BE2C (cell line): ENCODE data around the gene SDF2L1.

Experiments
- DNase-seq: peaks from one replicate; pipeline ENCODE4 v3.0.0-alpha.2; 2020
- H3K27me3 ChIP-seq: fragments of 250-450 bp; sonication (Bioruptor Pico); 2 replicates; pipeline ENCODE4 v1.5.1; 2020; ENCODE audit warnings: mild to moderate bottlenecking
- H3K36me3 ChIP-seq: fragments of 250-450 bp; sonication (Bioruptor Pico); 2 replicates; pipeline ENCODE4 v1.5.1; 2020; ENCODE audit warnings: mild to moderate bottlenecking
- H3K4me1 ChIP-seq: fragments of 250-450 bp; sonication (Bioruptor Pico); 2 replicates; pipeline ENCODE4 v1.5.1; 2020
- H3K4me3 ChIP-seq: 2 replicates; pipeline ENCODE4 v1.5.1; 2011; ENCODE audit warnings: low read depth, low read length
- H3K9me3 ChIP-seq: fragments of 250-450 bp; sonication (Bioruptor Pico); 2 replicates; pipeline ENCODE4 v1.5.1; 2020
- TF ChIP-seq, protein P1 (sequence below): IDR thresholded peaks from 2 replicates; pipeline ENCODE4 v1.5.1; 2012; ENCODE audit warnings: mild to moderate bottlenecking, low read depth, low read length

SDF2L1 gene

DNA sequence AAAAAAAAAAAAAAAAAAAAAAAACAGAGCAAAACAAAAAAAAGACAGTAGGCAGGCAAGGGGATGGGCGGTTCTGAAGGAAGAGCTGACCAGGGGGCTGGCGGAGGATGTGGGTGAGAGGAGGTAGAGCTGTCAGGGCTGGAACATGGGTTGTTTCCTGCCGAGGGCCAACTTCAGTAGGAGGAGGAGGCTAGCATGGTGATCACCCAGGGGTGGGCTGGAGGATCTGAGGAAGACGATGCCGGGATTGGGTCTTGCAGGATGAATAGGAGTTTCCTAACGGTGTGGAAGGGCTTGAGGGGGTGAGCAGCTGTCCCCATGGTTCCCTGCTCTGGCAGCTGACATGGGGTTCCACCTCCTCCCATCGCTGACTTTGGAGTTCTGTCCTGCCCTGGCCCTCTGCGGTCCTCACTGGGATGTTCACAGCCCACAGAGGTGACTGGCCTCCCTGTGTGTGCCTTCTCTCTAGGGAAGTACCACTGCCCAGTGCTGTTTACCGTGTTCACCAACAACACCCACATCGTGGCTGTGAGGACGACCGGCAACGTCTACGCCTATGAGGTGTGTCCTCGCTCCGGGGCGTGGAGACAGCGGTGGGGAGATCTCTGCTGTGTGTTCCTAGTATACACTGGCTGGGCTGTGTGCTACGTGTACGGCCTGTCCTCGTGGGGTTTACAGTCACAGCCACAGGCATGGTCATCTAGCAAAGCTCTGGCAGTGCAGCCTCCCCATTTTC, 38.9 kb downstream of the SDF2L1 start:
- Histone ChIP-seq H3K36me3 (peaks cover 9% of the 10 kb centered on the region), H3K27me3 (no peaks in the 10 kb centered on the region)

DNA sequence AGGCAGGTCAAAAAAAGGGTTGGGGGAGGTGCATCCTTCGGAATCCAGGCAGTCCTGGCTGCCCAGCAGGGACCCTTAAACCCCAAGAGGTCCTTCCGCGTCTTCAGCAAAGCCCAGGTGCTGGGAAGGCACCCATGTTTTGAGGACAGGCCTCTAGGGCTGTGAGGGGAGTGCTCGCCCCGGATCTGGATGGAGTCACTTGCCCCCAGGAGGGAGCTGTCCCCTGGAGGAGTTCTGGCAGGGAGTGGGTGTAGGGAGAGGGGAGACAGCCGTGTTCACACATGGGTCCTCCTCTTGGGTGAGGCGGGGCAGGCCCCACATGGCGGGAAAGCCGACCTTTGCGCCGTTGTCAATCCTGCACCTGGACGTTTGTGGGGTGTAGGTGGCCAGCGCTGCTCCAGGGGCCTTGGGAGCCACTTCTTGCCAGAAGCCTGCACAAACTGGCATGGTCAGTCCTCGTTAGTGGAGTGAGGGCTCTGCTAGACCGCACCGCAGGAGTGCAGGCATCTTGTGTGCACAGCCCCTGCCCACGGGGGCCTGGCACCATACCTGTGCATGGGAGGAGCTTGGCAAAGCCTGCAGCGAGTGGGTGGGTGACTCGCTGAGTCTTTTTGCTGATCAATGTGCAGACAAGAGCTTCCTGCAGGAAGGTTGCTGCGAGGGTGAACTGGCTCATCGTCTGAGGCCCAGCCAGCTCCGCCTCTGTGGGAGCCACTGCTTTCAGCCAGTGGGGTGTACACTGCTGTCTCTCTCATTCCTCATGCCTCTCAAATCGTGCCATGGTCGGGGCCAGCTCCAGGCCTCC, 39.7 kb downstream of the SDF2L1 start:
- H3K36me3 ChIP-seq, result peaks cover 17% of the 10 kb centered on the region
- TF ChIP-seq, protein P1, sequence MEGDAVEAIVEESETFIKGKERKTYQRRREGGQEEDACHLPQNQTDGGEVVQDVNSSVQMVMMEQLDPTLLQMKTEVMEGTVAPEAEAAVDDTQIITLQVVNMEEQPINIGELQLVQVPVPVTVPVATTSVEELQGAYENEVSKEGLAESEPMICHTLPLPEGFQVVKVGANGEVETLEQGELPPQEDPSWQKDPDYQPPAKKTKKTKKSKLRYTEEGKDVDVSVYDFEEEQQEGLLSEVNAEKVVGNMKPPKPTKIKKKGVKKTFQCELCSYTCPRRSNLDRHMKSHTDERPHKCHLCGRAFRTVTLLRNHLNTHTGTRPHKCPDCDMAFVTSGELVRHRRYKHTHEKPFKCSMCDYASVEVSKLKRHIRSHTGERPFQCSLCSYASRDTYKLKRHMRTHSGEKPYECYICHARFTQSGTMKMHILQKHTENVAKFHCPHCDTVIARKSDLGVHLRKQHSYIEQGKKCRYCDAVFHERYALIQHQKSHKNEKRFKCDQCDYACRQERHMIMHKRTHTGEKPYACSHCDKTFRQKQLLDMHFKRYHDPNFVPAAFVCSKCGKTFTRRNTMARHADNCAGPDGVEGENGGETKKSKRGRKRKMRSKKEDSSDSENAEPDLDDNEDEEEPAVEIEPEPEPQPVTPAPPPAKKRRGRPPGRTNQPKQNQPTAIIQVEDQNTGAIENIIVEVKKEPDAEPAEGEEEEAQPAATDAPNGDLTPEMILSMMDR, result no peak

More for the DNA sequence above, 38.9 kb downstream of the SDF2L1 start:
- TF ChIP-seq, protein P1, result no peak
- DNase-seq, result no peak
- Histone ChIP-seq H3K4me3 (no peak overlapping the region), H3K9me3 (no peaks in the 10 kb centered on the region), H3K4me1 (no peaks in the 10 kb centered on the region)

DNA sequence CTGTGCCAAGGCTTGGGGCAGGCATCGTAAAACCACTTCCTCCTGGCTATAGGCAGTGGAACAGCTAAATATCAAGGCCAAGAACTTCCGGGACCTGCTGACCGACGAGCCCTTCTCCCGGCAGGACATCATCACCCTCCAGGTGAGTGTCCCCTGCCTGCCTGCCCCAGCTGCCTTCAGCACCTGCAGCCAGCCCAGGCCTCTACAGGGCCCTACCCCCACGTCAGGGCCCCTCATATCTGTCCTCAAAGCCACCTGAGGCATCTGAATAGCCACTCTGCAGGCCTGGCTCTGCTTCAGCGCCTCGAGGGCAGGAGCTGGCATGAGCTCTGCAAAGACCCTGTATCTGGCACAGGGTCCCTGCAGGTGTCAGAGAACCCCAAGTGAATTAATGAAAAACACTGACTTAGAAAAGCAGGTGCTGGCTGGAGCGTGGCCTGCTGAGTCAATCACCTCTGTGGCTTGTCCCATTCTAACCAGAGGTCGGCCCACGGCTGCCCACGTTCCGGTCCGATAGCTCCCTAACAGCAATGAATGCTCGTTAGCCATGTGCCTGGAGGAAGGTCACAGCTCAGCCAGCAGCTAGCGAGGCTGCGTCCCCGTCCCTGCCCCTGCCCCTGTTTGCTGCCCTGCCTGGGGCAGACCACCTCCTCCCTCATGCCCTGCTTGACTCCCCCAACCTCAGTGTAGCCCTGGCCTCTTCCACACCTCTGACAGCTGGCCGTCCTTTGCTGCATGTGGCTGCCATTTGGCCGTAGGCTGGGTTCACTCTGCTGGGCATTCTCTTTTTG, 40.5 kb downstream of the SDF2L1 start:
- H3K27me3 ChIP-seq, result no peaks in the 10 kb centered on the region
- H3K4me3 ChIP-seq, result no peak overlapping the region
- H3K36me3 ChIP-seq, result peaks cover 18% of the 10 kb centered on the region
- H3K9me3 ChIP-seq, result no peaks in the 10 kb centered on the region
- TF ChIP-seq, protein P1, result no peak
- H3K4me1 ChIP-seq, result no peaks in the 10 kb centered on the region
- DNase-seq, result no peak

More for the DNA sequence above, 39.7 kb downstream of the SDF2L1 start:
- DNase-seq, result no peak
- Histone ChIP-seq H3K9me3 (no peaks in the 10 kb centered on the region), H3K4me1 (no peaks in the 10 kb centered on the region), H3K4me3 (no peak overlapping the region), H3K27me3 (no peaks in the 10 kb centered on the region)

DNA sequence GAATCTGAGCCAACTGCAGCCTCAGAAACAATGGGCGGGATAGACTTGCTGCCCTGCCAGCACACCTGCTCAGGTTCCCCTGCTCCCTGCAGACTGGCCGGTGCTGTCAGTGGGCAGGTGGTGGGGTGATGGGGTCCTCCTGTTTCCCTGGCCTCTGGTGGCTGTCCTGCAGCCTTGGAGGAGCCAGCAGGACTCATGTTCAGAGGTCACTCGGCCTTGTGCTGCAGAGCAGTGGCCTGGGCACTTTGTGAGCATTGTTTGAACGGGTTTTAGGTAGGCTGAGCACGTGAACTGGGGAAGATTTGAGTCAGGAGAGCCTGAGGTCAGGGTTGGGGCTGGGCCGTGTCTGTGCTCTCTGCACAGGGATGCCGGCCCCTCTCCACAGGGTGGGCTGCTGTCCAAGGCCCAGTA, 41.3 kb downstream of the SDF2L1 start:
- no peaks in the 10 kb centered on the region for H3K27me3 ChIP-seq
- H3K4me1 ChIP-seq, result no peaks in the 10 kb centered on the region
- no peaks in the 10 kb centered on the region for H3K9me3 ChIP-seq
- H3K36me3 ChIP-seq, result peaks cover 22% of the 10 kb centered on the region
- TF ChIP-seq, protein P1, result no peak
- no peak overlapping the region for H3K4me3 ChIP-seq
- no peak for DNase-seq

DNA sequence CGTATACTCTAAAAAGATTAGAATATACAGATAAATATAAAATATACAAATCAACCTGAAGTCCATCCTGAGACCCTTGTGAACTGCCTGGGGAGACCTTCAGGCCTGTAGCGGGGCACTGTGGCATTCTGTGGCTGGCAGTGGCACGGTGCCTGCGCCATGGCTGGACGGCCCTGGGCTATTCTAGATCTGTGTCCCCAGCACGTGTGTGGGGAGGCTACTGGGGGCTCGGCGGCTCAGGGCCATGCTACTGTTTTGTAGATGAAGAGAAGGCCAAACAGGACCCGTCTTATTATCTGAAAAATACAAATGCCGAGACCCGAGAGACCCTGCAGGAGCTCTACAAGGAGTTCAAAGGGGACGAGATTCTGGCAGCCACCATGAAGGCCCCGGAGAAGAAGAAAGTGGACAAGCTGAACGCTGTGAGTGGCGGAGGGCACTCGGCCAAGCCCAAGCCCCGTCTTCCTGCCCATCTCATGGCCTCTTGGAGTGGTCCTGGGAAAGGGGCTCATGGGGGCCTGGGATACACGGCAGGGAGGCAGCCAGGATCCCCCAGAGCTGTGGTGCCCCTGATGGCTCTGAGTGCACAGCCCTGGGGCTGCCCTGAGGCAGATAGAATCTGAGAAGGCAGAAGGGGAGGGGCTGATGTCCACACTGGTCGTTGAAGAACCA, 42.5 kb downstream of the SDF2L1 start:
- peaks cover 28% of the 10 kb centered on the region for H3K36me3 ChIP-seq

More for the DNA sequence above, 42.5 kb downstream of the SDF2L1 start:
- H3K27me3 ChIP-seq, result no peaks in the 10 kb centered on the region
- no peaks in the 10 kb centered on the region for H3K9me3 ChIP-seq
- no peak overlapping the region for H3K4me3 ChIP-seq
- no peak for DNase-seq
- no peaks in the 10 kb centered on the region for H3K4me1 ChIP-seq
- TF ChIP-seq, protein P1, result no peak
